GM19023 (cell line): ENCODE measurements around the gene SLCO4A1.

ENCODE experiments used
- ATAC-seq: cut with Tn5 transposase; IDR thresholded peaks from one replicate; pipeline ENCODE4 v1.9.1; 2021; ENCODE audit warnings: mild to moderate bottlenecking, moderate library complexity; ENCODE audit not compliant: unreplicated experiment

The SLCO4A1 gene

DNA sequence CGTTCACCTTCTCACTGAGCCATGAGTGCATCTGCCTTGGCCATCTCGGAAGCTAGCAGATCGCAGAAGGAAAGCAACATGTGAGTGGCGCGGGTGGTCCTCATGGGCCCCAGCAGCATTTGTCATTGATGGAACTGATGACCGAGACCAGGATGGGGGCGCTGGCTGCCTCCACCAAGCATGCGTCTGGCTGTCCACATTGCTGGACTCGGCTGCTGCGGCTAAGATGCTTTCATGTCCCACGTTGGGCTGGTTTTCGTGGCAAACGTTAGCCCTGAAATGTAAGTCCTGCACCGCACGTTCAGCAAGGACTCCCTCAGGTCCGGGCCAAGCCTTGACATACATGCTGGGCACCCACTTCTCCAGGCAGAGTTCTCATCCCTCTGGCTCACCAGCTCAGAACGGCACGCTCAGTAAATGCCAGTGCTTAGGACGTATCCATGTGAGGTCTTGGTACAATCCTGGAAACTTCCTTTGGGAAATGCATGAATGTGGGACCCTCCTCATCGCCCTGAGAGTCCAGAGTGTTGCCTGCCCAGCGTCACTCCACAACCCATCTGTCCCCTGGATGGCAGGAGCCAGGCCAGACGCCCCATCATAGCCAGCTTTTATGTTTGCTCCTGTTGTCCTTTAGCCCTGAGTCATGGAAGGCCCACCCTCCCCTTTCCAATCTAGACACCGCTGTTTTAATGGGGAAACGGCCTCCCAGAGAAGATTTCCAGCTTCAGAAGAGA, 8.4 kb downstream of the SLCO4A1 start:
- ATAC-seq = no peak

DNA sequence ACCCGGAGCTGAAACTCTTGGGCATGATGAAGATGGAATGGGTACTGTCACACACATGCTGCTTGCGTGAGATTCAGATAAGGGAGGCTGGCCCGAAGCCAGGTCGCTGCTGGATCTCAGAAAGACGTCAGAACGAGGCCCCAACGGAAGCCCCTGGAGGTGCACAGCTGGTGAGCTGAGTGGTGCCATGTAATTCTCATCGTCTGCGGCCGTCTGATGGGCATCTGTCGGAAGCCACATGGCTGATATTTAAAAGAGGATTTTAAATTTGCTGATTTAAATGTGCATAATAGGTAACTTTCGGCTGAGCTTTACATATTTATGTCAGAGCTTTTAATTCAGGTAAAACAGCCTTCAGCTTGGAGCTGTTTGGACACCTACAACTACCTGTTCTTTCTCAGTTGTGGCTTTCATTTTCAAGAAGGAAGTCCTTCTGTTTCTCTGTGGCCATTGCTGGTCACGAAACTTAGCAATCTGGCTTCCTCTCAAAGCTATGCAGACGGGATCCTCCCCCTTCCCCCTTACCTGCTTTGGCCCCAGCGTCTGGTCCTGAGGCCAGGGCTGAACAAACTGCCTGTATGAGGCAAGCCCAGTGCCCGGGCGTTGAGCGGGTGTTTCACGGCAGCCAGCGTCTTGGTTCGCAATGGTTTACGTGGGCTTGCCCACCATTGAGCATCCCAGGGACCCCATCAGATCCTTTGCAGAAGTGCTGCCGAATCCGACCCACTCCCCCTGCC, 9.2 kb downstream of the SLCO4A1 start:
- ATAC-seq = peak; percentile 42

DNA sequence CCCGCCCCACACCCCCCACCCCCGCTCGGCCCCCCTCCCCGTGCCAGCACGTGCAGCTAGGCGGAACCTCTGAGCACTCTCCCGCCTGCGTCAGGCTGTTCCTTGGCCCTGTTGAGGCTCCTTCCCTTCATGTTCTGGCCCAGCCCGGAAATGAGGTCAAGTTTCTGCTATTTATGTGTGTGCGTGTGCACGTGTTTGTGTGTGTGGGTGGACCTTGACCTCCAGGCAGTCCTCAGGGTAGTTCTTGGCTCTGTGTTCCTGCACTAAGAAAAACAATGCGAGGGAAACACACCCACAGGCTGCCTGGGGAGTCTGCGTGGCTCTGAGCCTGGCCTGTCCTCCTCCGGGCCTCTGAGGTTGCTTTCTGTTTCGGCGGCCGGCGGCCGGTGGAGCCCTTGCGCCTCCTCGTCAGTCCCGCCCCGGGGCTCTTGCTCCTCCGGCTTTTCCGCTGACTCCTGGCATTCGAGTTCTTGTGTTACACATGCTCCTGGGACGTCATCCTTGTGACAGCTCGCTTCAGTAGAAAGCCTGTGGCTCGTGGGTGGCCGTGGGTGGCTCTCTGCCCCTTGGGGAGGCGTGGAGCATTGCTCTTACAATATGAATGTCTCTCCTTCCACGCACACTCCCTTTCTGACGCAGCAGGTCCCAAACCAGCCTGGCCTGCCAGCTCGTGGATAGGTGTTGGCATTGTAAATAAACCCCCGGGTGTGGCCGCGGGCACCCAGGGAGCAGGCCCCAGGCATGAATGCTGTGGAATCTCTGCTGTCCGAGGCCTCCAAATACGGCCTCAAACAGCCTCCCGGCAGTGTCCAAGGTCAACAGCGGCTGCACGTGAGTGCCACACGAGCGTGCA, 10.0 kb downstream of the SLCO4A1 start:
- ATAC-seq = peak; percentile 64

GRCh38 chr20:62652894-62653305, 10.6 kb downstream of the SLCO4A1 start:
- no peak for ATAC-seq

GRCh38 chr20:62653373-62653772, 11.1 kb downstream of the SLCO4A1 start:
- no peak for ATAC-seq

DNA sequence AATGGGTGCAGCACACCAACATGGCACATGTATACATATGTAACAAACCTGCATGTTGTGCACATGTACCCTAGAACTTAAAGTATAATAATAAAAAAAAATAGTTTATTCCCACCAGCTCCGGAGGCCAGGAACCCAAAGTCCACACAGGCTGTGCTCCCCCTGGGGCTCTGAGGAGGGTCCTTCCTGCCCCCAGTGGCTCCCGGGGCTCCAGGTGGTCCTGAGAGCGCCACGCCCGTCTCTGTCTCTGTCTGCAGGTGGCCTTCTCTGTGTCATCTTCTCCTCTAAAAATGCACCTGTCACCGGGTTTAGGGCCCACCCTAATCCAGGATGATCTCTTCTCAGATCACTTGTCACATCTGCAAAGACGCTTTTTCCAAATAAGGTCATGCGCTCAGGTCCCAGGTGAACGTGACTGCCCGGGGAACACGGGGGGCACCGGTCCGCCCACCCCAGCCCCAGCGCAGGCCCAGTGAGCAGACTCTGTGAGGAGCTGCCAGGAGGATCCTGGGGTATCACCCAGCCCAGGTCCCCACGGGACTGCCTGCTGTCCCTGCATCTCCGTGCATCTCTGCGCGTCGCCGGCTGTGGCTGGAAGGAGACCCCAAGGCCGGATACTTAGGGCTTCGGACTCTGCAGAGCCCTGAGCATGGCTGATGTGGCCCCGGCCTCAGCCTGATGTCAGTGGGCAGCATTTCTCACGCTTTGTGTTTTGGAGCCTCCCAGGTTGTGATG, 11.8 kb downstream of the SLCO4A1 start:
- ATAC-seq = no peak

- ATAC-seq = no peak
Measured at GRCh38 chr20:62655282-62656196, 13.2 kb downstream of the SLCO4A1 start.

DNA sequence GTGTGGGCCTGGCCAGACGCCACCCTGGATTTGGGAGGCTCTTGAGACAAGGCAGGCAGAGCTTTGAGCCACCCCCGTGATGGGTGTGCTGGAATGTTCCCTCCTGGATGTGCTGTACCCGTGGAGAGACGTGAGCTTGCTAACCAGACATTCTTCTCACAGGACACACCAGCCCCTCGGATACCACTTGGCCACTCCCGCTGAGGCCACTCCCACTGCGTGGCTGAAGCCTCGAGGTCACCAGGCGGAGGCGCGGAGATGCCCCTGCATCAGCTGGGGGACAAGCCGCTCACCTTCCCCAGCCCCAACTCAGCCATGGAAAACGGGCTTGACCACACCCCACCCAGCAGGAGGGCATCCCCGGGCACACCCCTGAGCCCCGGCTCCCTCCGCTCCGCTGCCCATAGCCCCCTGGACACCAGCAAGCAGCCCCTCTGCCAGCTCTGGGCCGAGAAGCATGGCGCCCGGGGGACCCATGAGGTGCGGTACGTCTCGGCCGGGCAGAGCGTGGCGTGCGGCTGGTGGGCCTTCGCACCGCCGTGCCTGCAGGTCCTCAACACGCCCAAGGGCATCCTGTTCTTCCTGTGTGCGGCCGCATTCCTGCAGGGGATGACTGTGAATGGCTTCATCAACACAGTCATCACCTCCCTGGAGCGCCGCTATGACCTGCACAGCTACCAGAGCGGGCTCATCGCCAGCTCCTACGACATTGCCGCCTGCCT, 14.1 kb downstream of the SLCO4A1 start:
- no peak for ATAC-seq

- ATAC-seq = no peak
Measured at GRCh38 chr20:62656919-62657588, 14.8 kb downstream of the SLCO4A1 start.

DNA sequence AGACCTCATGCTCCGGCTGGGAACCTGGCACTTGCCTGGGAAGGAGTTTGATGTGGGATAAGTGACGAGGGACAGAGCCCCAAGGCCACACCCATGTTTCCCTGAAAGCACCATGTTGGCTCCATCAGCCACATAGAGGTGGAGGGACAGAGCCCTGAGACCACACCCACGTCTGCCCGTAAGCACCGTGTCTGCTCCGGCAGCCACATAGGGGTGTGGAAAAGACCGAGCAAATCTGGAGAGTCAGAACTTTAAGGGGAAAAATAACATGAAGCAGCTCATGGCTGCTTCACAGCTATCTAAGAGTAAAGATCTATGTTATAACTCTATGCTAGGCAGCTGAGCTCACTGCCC, 15.3 kb downstream of the SLCO4A1 start:
- no peak for ATAC-seq

GRCh38 chr20:62657956-62658355, 15.7 kb downstream of the SLCO4A1 start:
- ATAC-seq = no peak

- ATAC-seq = no peak
Measured at GRCh38 chr20:62658593-62659178, 16.4 kb downstream of the SLCO4A1 start.

- no peak for ATAC-seq
Measured at GRCh38 chr20:62659488-62660239, 17.4 kb downstream of the SLCO4A1 start.

- ATAC-seq = no peak
Measured at GRCh38 chr20:62660240-62660615, 17.9 kb downstream of the SLCO4A1 start.

- no peak for ATAC-seq
Measured at GRCh38 chr20:62660768-62661167, 18.5 kb downstream of the SLCO4A1 start.

DNA sequence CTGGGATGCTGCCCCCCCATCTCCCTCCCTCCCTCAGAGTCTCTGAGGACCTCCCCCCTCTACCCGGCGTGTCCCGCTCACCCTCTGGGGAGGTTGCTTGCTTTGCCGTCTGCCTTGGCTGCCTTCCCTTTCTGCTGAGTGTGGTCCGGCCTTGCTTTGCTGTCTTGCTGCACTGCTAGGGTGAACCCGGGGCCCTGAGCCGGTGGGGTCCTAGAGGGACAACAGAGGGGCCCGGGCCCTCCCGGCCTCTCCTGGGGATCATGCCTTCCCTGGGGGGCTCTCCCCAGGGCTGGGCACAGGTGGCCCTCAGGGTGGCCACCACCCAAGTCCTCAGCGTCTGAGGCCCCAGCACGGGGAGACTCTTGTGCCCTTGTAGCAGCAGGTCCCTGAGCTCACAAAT, 19.3 kb downstream of the SLCO4A1 start:
- ATAC-seq = no peak

- ATAC-seq = no peak
Measured at GRCh38 chr20:62662422-62662821, 20.1 kb downstream of the SLCO4A1 start.
